ENCODE measurements around the gene XK. TPM values are rescaled to one million over a fixed set of nuclear protein-coding genes. Genes with fewer than 3 reads are reported as not detected.

Gene XK
- total and polyA plus RNA-seq, 2 experiments from 2014 or later = not detected

- in situ Hi-C loops (cut with MboI) = no loop called here
- H3K4me1 ChIP-seq (ENCODE audit: insufficient read depth) = no peaks in the 10 kb centered on the region
- no peaks in the 10 kb centered on the region for H4K20me1 ChIP-seq (ENCODE audit: insufficient read depth)
- H3K9me2 ChIP-seq (ENCODE audit: insufficient read depth) = no peaks in the 10 kb centered on the region
- no peak overlapping the region for H3K9ac ChIP-seq
- no peak overlapping the region for H3K4me2 ChIP-seq (ENCODE audit: unreplicated experiment)
- H3K4me3 ChIP-seq = no peak overlapping the region
- no peaks in the 10 kb centered on the region for H3F3A ChIP-seq (ENCODE audit: insufficient read depth)
- no peak overlapping the region for H2AFZ ChIP-seq
- no peak for DNase-seq
- 40 to 62% methylated on average over 6 to 8 of the region's 8 CpGs for WGBS, 2 experiments (ENCODE audit: low coverage in 1 of 2, low lambda C conversion rate in 2 of 2, missing lambda C conversion rate in 2 of 2)
- H3K79me2 ChIP-seq (ENCODE audit: insufficient read depth) = no peaks in the 10 kb centered on the region
- H3K9me3 ChIP-seq (ENCODE audit: low read depth) = no peaks in the 10 kb centered on the region
- H3K27ac ChIP-seq = no peak overlapping the region
- H3K36me3 ChIP-seq (ENCODE audit: low read depth) = no peaks in the 10 kb centered on the region
- TF ChIP-seq EZH2phosphoT487 (IDR thresholded peaks at IDR 0.05; ENCODE audit: insufficient read depth, low read depth) = no peak
- no peak for TF ChIP-seq EZH2 (IDR thresholded peaks at IDR 0.05; ENCODE audit: insufficient read depth, poor library complexity, severe bottlenecking)
- no peaks in the 10 kb centered on the region for H3K27me3 ChIP-seq (replicated peaks; ENCODE audit: insufficient read depth)
These were observed 32.9 kb upstream of the XK start for GRCh38 chrX:37652589-37653231.

DNA sequence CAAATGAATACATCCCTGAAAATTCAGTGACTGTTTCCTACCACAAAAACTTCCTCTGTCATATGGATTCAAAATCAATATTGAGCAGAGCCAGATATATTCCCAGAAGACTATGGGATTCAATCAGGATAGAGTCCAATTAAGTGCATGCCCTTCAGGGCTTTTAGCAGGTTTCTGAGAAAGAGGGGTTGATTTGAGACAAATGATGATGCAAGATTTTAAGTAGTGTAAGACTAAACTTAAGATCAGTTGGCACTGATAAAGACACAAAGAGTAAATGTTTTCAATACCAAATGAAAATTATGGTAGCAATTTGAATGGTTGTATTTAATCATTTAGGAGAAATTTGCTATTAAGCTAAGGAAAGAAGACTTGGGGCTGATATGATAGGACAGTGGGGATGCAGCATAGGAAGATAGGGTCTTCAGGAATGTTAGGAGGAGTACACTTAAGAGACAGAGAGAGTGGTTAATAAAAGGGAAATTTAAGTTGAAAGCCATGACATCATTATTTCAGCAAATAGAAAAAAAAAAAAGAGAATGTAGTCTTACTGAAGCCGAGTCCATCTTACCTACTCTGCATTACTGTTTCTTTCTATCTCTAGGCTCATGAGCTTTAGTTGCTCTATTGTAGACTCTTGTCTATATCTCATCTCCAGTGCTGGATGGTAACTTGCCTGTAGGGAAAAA is 32.0 kb upstream of the XK start:
- H3K9me3 ChIP-seq (ENCODE audit: low read depth) = no peaks in the 10 kb centered on the region
- H3K4me3 ChIP-seq = no peak overlapping the region
- no peaks in the 10 kb centered on the region for H3F3A ChIP-seq (ENCODE audit: insufficient read depth)
- no peaks in the 10 kb centered on the region for H3K27me3 ChIP-seq (replicated peaks; ENCODE audit: insufficient read depth)
- no peaks in the 10 kb centered on the region for H3K4me1 ChIP-seq (ENCODE audit: insufficient read depth)
- in situ Hi-C loops (cut with MboI) = no loop called here
- H4K20me1 ChIP-seq (ENCODE audit: insufficient read depth) = no peaks in the 10 kb centered on the region
- no peak for TF ChIP-seq EZH2phosphoT487 (IDR thresholded peaks at IDR 0.05; ENCODE audit: insufficient read depth, low read depth)
- TF ChIP-seq EZH2 (IDR thresholded peaks at IDR 0.05; ENCODE audit: insufficient read depth, poor library complexity, severe bottlenecking) = no peak
- H3K27ac ChIP-seq = no peak overlapping the region
- H3K9ac ChIP-seq = no peak overlapping the region
- H2AFZ ChIP-seq = no peak overlapping the region
- no peak for DNase-seq
- WGBS, 2 experiments (ENCODE audit: low coverage in 1 of 2, low lambda C conversion rate in 2 of 2, missing lambda C conversion rate in 2 of 2) = 0% methylated on average over 1 of the region's 1 CpG
- H3K4me2 ChIP-seq (ENCODE audit: unreplicated experiment) = no peak overlapping the region
- H3K79me2 ChIP-seq (ENCODE audit: insufficient read depth) = no peaks in the 10 kb centered on the region
- H3K9me2 ChIP-seq (ENCODE audit: insufficient read depth) = no peaks in the 10 kb centered on the region
- no peaks in the 10 kb centered on the region for H3K36me3 ChIP-seq (ENCODE audit: low read depth)

- H3K4me2 ChIP-seq (ENCODE audit: unreplicated experiment) = no peak overlapping the region
- H3K27me3 ChIP-seq (replicated peaks; ENCODE audit: insufficient read depth) = no peaks in the 10 kb centered on the region
- no peak overlapping the region for H3K27ac ChIP-seq
- H3K36me3 ChIP-seq (ENCODE audit: low read depth) = no peaks in the 10 kb centered on the region
- no peaks in the 10 kb centered on the region for H3K4me1 ChIP-seq (ENCODE audit: insufficient read depth)
- no peaks in the 10 kb centered on the region for H3F3A ChIP-seq (ENCODE audit: insufficient read depth)
- DNase-seq = no peak
- TF ChIP-seq EZH2phosphoT487 (IDR thresholded peaks at IDR 0.05; ENCODE audit: insufficient read depth, low read depth) (no peak), EZH2 (IDR thresholded peaks at IDR 0.05; ENCODE audit: insufficient read depth, poor library complexity, severe bottlenecking) (no peak)
- 19 to 30% methylated on average over 4 of the region's 4 CpGs for WGBS, 2 experiments (ENCODE audit: low coverage in 1 of 2, low lambda C conversion rate in 2 of 2, missing lambda C conversion rate in 2 of 2)
- no peaks in the 10 kb centered on the region for H4K20me1 ChIP-seq (ENCODE audit: insufficient read depth)
- in situ Hi-C loops (cut with MboI) = no loop called here
- no peaks in the 10 kb centered on the region for H3K9me3 ChIP-seq (ENCODE audit: low read depth)
- no peaks in the 10 kb centered on the region for H3K9me2 ChIP-seq (ENCODE audit: insufficient read depth)
- H3K79me2 ChIP-seq (ENCODE audit: insufficient read depth) = no peaks in the 10 kb centered on the region
- no peak overlapping the region for H3K9ac ChIP-seq
- H3K4me3 ChIP-seq = no peak overlapping the region
- H2AFZ ChIP-seq = no peak overlapping the region
These were observed 27.1 kb upstream of the XK start for GRCh38 chrX:37658343-37659030.

GRCh38 chrX:37659047-37659446 is 26.5 kb upstream of the XK start:
- Histone ChIP-seq H2AFZ (no peak overlapping the region), H3K36me3 (ENCODE audit: low read depth) (no peaks in the 10 kb centered on the region), H3F3A (ENCODE audit: insufficient read depth) (no peaks in the 10 kb centered on the region), H3K4me2 (ENCODE audit: unreplicated experiment) (no peak overlapping the region), H3K9me3 (ENCODE audit: low read depth) (no peaks in the 10 kb centered on the region), H3K9me2 (ENCODE audit: insufficient read depth) (no peaks in the 10 kb centered on the region), H4K20me1 (ENCODE audit: insufficient read depth) (no peaks in the 10 kb centered on the region), H3K79me2 (ENCODE audit: insufficient read depth) (no peaks in the 10 kb centered on the region), H3K27me3 (replicated peaks; ENCODE audit: insufficient read depth) (no peaks in the 10 kb centered on the region), H3K27ac (no peak overlapping the region), H3K9ac (no peak overlapping the region), H3K4me3 (no peak overlapping the region), H3K4me1 (ENCODE audit: insufficient read depth) (no peaks in the 10 kb centered on the region)
- 53 to 63% methylated on average over 1 of the region's 1 CpG for WGBS, 2 experiments (ENCODE audit: low coverage in 1 of 2, low lambda C conversion rate in 2 of 2, missing lambda C conversion rate in 2 of 2)
- TF ChIP-seq EZH2phosphoT487 (IDR thresholded peaks at IDR 0.05; ENCODE audit: insufficient read depth, low read depth) (no peak), EZH2 (IDR thresholded peaks at IDR 0.05; ENCODE audit: insufficient read depth, poor library complexity, severe bottlenecking) (no peak)
- in situ Hi-C loops (cut with MboI) = no loop called here
- no peak for DNase-seq
